Ovary (tissue), 3 donors: Measurements from ENCODE around the gene TRANK1.

Experiments used
- CTCF ChIP-seq, 3 donors: fragments of 450-650 bp in 2 of 3; fragments of 200-600 bp in 1 of 3; IDR thresholded peaks; one replicate each; pipeline versions ENCODE4 v1.5.1 to v1.8.0; 2016 to 2022; ENCODE audit warnings: antibody characterized with exemption in 3 of 3, mild to moderate bottlenecking in 1 of 3
- POLR2A ChIP-seq: fragments of 450-650 bp; IDR thresholded peaks from one replicate; pipeline ENCODE4 v1.6.1; 2017; ENCODE audit warnings: antibody characterized with exemption, mild to moderate bottlenecking, moderate library complexity
- donor health status: DM: no; HTN: no; CAD: no.

GRCh38 chr3:36926292-36926897 is 18.5 kb downstream of the TRANK1 start:
- no peak for TF ChIP-seq CTCF (IDR thresholded peaks at IDR 0.05)
- TF ChIP-seq POLR2A, result no peak
